ENCODE results near the gene DNAJA3.

DNAJA3 gene

GRCh38 chr16:4467916-4468315, 42.2 kb downstream of the DNAJA3 start:
- H3K4me3 ChIP-seq (replicated peaks in 1 of 2; ENCODE audit: low read depth in 2 of 2, low read length in 2 of 2): no peak overlapping the region
- DNase-seq (ENCODE audit: low read depth in 2 of 2): no peak
- TF ChIP-seq, protein P1, sequence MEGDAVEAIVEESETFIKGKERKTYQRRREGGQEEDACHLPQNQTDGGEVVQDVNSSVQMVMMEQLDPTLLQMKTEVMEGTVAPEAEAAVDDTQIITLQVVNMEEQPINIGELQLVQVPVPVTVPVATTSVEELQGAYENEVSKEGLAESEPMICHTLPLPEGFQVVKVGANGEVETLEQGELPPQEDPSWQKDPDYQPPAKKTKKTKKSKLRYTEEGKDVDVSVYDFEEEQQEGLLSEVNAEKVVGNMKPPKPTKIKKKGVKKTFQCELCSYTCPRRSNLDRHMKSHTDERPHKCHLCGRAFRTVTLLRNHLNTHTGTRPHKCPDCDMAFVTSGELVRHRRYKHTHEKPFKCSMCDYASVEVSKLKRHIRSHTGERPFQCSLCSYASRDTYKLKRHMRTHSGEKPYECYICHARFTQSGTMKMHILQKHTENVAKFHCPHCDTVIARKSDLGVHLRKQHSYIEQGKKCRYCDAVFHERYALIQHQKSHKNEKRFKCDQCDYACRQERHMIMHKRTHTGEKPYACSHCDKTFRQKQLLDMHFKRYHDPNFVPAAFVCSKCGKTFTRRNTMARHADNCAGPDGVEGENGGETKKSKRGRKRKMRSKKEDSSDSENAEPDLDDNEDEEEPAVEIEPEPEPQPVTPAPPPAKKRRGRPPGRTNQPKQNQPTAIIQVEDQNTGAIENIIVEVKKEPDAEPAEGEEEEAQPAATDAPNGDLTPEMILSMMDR (IDR thresholded peaks at IDR 0.05; ENCODE audit: low read depth, low read length): no peak

DNA sequence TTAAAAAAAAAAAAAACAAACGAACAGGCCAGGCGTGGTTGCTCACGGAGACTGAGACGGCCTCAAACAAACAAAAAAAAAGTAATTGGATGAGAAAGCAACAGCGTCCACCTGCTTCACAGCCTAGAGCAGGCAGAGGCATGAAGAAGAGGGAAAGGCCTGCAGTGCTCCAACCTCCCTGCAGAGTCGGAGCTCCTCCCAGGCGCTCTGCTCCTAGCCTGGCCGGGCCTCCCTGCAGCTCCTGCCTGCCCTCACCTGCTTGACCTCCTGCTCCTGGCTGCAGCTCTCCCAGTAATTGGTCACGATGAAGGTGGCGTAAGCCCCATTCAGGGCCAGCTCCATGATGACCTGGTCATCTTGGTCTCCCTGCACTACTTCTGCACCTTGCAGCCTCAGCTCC, 43.3 kb downstream of the DNAJA3 start:
- H3K4me3 ChIP-seq (replicated peaks in 1 of 2; ENCODE audit: low read depth in 2 of 2, low read length in 2 of 2): no peak overlapping the region
- DNase-seq (ENCODE audit: low read depth in 2 of 2): no peak
- TF ChIP-seq, protein P1 (IDR thresholded peaks at IDR 0.05; ENCODE audit: low read depth, low read length): no peak

DNA sequence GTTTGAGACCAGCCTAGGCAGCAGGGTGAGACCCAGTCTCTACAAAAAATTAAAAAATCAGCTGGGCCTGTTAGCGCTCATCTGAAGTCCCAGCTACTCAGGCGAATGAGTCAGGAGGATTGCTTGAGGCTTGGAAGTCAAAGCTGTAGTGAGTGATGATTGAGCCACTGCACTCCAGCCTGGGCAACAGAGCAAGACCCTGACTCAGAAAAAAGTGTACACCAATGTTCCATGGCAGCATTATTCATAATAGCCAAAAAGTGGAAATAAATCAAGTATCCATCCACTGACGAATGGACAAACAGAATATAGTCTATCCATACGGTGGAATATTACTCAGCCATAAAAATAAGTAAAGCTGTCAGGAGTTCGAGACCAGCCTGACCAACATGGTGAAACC, 46.2 kb downstream of the DNAJA3 start:
- TF ChIP-seq, protein P1 (IDR thresholded peaks at IDR 0.05; ENCODE audit: low read depth, low read length): no peak
- no peak overlapping the region for H3K4me3 ChIP-seq (replicated peaks in 1 of 2; ENCODE audit: low read depth in 2 of 2, low read length in 2 of 2)
- peak in 1 of 2 donors; percentile 9 for DNase-seq (ENCODE audit: low read depth in 2 of 2)

- DNase-seq (ENCODE audit: low read depth in 2 of 2): no peak
- TF ChIP-seq, protein P1 (IDR thresholded peaks at IDR 0.05; ENCODE audit: low read depth, low read length): no peak
- H3K4me3 ChIP-seq (replicated peaks in 1 of 2; ENCODE audit: low read depth in 2 of 2, low read length in 2 of 2): no peak overlapping the region
These were observed 47.2 kb downstream of the DNAJA3 start for GRCh38 chr16:4472880-4473279.

DNA sequence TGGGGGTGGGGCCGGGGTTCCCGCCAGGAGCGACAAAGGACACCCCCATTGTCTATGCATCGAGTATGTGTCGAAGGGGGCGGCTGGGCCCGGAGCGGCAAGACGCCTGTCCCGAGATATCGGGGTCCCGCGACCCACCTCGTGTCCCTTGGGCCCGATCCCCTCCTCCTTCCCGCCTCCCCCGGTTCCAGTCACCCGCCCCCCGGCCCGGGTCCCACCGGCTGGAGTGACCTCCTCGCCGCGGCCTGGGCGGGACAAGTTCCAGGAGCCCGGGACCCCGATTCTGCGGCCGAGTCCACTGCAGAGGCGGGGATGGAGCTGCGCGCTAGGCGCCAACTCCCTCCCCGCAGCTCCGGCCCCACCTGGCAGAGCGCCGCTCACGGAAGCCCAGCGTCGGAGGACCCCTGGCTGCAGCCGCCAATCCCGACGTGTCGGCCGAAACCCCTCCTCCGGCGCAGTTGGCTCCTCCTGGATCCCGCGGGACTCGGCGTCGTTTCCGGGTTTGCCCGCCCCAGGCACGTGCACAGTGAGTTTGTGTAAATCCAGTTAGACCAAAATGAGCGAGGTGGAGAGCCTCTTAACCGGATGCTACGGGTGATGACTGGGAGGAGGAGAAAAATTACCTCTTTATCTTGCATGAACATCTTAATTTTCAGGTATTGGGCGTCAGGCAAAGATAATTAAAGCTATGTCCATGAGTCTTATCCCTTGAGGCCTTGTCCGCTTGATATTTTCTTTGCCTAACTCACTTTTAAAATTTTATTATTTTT, 48.7 kb downstream of the DNAJA3 start, which contains the start of gene NMRAL1:
NMRAL1 (minus strand) TSS at position 434 of the 770 bp plus-strand sequence. CDS start 493 bp downstream, outside the sequence.
- peak within 1 kb of the TSS; percentile 63 to 69 for H3K4me3 ChIP-seq (replicated peaks in 1 of 2; ENCODE audit: low read depth in 2 of 2, low read length in 2 of 2)
- TF ChIP-seq, protein P1 (IDR thresholded peaks at IDR 0.05; ENCODE audit: low read depth, low read length): no peak
- peak; percentile 88 to 96 for DNase-seq (ENCODE audit: low read depth in 2 of 2)

DNA sequence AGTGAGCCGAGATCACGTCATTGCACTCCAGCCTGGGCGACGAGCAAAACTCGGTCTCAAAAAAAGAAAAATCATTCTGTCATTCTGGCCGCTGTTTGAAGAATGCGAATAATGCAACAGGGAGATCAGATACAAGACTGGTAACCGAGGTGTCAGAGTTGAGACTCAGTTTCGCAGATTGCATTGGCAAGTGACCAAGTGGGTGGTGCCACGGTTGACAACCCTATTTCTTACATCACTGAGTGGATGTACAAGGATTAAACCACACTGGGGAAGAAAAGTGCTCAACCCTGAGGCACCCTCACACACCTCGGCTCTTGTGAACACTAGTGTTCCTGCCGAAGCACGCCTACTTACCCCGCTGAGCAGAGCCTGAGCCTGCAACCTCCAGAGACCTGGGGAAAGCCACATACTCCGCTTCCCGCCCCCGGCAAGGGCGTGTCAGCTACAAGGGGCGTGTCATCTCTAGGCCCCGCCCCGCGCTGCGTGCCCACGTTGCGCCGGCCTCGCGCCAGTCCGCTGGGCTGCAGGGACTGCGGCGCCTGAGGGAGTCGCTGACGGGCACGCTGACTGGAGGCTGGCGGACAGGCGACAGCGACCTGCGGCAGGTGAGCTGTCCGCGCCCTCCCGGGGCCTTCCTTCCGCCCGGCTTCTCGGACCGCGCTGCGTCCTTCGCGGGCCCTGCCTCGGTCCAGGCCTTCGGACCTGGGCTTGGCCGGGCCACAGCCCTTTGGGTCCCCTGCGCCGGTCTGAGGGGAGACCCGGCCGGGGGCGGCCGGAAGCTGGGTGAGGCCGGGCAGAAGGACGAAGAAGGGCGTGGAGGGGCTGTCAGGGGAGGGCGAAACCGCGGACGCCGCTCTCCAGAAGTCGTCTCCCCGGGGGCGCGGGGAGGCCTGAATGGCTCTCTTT, 50.5 kb downstream of the DNAJA3 start, which contains the start of gene HMOX2:
HMOX2 (plus strand) TSS at position 519 of the 909 bp plus-strand sequence. CDS start 29,127 bp downstream, outside the sequence.
- peak; percentile 91 to 93 for DNase-seq (ENCODE audit: low read depth in 2 of 2)
- TF ChIP-seq, protein P1 (IDR thresholded peaks at IDR 0.05; ENCODE audit: low read depth, low read length): no peak
- peak within 1 kb of the TSS; percentile 92 to 94 for H3K4me3 ChIP-seq (replicated peaks in 1 of 2; ENCODE audit: low read depth in 2 of 2, low read length in 2 of 2)
